Stomach (tissue), 4 donors: ENCODE measurements around the gene KCNQ1.

Experiments used
- EP300 ChIP-seq: sonication (generic); formaldehyde crosslinking; IDR thresholded peaks from one replicate; pipeline ENCODE4 v1.6.1; 2017; ENCODE audit warnings: antibody characterized with exemption
- POLR2A ChIP-seq, 4 donors: fragments of 450-650 bp; IDR thresholded peaks; one replicate each; pipeline ENCODE4 v1.6.1; 2016; ENCODE audit warnings: antibody characterized with exemption in 4 of 4, control low read depth in 2 of 4, mild to moderate bottlenecking in 1 of 4, moderate library complexity in 1 of 4
- POLR2AphosphoS5 ChIP-seq, 3 donors: sonication (generic); formaldehyde crosslinking; IDR thresholded peaks; one replicate each; pipeline ENCODE4 v1.6.1; 2016; ENCODE audit warnings: antibody characterized with exemption in 3 of 3
- TF ChIP-seq, protein P1 (sequence below), 7 experiments: fragments of 450-650 bp in 4 of 7; fragments of 200-600 bp in 3 of 7; sonication (generic) in 3 of 7; IDR thresholded peaks; one replicate each; pipeline ENCODE4 v1.5.1; 2016 to 2019; ENCODE audit warnings: antibody characterized with exemption in 7 of 7, control low read depth in 2 of 7, mild to moderate bottlenecking in 1 of 7

DNA sequence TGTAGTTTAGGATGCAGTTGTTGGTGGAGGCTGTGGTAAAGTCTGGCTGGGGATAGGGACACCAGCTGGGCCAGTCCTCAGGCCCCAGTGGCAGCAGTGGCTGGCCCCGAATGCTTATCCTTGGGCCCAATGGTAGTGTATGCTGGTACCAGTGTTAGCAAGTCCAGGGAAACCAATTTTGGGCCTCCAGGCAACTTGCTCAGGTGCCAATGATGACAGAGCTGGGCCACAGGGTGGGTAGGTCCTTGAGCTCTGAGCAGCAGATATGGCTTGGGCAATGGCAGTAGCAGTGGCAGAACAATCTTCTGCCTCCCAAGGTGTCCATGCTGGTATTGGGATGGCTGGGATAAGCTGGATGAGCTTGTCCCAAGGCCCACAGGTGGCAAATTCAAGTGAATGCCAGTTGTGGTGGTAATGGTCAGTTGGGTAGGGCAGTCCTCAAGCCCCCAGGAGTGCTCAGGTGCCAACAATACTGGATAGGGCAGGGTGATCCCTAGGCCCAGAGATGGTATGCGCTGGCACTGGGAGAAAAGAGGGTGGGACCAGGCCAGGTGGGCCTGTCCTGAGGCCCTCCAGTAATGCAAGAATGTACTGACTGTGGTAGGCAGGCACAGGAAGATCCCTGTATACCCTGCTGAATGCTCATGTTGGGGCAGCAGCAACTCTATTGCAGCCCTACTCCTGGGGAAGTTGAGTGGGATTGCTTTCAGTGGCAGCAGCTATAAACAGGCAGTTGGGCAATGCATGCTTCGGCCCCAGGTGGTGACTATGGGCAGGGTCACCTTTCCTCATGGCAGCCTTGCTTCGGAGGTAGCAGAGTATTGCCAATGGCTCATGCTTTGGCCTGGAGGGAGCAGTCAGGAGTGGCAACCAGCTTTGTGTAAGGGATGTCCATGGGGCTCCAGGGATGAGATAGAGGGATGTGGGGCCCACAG, 200.3 kb downstream of the KCNQ1 start:
- TF ChIP-seq, protein P1, sequence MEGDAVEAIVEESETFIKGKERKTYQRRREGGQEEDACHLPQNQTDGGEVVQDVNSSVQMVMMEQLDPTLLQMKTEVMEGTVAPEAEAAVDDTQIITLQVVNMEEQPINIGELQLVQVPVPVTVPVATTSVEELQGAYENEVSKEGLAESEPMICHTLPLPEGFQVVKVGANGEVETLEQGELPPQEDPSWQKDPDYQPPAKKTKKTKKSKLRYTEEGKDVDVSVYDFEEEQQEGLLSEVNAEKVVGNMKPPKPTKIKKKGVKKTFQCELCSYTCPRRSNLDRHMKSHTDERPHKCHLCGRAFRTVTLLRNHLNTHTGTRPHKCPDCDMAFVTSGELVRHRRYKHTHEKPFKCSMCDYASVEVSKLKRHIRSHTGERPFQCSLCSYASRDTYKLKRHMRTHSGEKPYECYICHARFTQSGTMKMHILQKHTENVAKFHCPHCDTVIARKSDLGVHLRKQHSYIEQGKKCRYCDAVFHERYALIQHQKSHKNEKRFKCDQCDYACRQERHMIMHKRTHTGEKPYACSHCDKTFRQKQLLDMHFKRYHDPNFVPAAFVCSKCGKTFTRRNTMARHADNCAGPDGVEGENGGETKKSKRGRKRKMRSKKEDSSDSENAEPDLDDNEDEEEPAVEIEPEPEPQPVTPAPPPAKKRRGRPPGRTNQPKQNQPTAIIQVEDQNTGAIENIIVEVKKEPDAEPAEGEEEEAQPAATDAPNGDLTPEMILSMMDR (IDR thresholded peaks at IDR 0.05), result no peak
- no peak for TF ChIP-seq POLR2AphosphoS5 (IDR thresholded peaks at IDR 0.05)
- no peak for TF ChIP-seq POLR2A (IDR thresholded peaks at IDR 0.05)
- TF ChIP-seq EP300, result no peak
